Measurements from ENCODE around the gene PUSL1. TPM values are rescaled to one million over a fixed set of nuclear protein-coding genes. Genes with fewer than 3 reads are reported as not detected.

The PUSL1 gene
- polyA plus RNA-seq, 1 donor (not counting 4 experiments of a cell fraction or from before 2014, with no cell fraction given), result 11.4 TPM

DNA sequence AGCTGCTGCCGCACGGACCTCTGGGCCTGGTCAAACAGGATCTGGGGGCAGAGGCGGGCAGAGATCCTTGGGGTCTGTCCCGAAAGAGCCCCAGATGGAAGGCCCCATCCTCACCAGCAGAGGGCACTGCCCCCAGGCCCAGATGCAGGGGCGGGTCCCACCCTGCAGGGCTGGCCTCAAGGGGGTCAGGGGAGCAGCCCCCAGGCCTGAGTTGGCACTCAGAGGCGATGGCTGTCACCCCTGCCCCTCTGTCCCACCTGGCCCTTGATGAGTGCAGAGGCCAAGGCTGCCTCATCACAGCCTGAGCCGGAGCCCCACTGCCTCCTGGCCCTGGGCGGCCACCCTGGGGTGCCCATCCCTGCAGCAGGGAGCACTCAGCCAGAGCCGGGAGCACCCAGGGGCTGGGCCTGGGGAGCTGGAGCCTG, 6.4 kb upstream of the PUSL1 start:
- Histone ChIP-seq H3K4me2 (ENCODE audit: control insufficient read depth, extremely low read depth, insufficient read depth, low read depth, low read length) (no peak overlapping the region), H3K9me1 (ENCODE audit: control insufficient read depth, extremely low read depth, insufficient read depth, low read length) (no peaks in the 10 kb centered on the region), H3K9me3 (ENCODE audit: control insufficient read depth, low read depth, low read length) (no peaks in the 10 kb centered on the region), H3K79me2 (ENCODE audit: control insufficient read depth, insufficient read depth, low read length) (peaks cover 12% of the 10 kb centered on the region), H3K27me3 (ENCODE audit: control insufficient read depth, extremely low read depth, insufficient read depth, low read length) (no peaks in the 10 kb centered on the region), H2AFZ (ENCODE audit: control insufficient read depth, low read length) (no peak overlapping the region), H3K27ac (ENCODE audit: control insufficient read depth, insufficient read depth, low read length) (no peak overlapping the region), H3K4me3 (ENCODE audit: control insufficient read depth in 2 of 3, extremely low read depth in 1 of 3, insufficient read depth in 2 of 3, low read depth in 1 of 3, low read length in 3 of 3) (no peak overlapping the region), H3K36me3 (ENCODE audit: control insufficient read depth in 2 of 2, extremely low read depth in 1 of 2, insufficient read depth in 2 of 2, low read length in 2 of 2) (peaks cover 0 to 1% of the 10 kb centered on the region in 2 experiments), H4K20me1 (ENCODE audit: control insufficient read depth, extremely low read depth, insufficient read depth, low read length) (no peaks in the 10 kb centered on the region), H3K4me1 (ENCODE audit: control insufficient read depth, extremely low read depth, insufficient read depth, low read length) (peaks cover 43% of the 10 kb centered on the region), H3K9ac (ENCODE audit: control insufficient read depth, extremely low read depth, insufficient read depth, low read length) (no peak overlapping the region)
- DNase-seq (ENCODE audit: low read depth, low spot score), result no peak
- no peak for FAIRE-seq
- dilution Hi-C loops (cut with MboI; ENCODE audit: extremely low pct_ligation_motif_present, low sequenced_read_pairs), result no loop called here
- no peak for TF ChIP-seq EZH2 (IDR thresholded peaks at IDR 0.05; ENCODE audit: low read length)
- TF ChIP-seq, protein P1, sequence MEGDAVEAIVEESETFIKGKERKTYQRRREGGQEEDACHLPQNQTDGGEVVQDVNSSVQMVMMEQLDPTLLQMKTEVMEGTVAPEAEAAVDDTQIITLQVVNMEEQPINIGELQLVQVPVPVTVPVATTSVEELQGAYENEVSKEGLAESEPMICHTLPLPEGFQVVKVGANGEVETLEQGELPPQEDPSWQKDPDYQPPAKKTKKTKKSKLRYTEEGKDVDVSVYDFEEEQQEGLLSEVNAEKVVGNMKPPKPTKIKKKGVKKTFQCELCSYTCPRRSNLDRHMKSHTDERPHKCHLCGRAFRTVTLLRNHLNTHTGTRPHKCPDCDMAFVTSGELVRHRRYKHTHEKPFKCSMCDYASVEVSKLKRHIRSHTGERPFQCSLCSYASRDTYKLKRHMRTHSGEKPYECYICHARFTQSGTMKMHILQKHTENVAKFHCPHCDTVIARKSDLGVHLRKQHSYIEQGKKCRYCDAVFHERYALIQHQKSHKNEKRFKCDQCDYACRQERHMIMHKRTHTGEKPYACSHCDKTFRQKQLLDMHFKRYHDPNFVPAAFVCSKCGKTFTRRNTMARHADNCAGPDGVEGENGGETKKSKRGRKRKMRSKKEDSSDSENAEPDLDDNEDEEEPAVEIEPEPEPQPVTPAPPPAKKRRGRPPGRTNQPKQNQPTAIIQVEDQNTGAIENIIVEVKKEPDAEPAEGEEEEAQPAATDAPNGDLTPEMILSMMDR (optimal IDR thresholded peaks at IDR 0.05 in 1 of 3, IDR thresholded peaks at IDR 0.05 in 1 of 3, conservative IDR thresholded peaks at IDR 0.05 in 1 of 3; ENCODE audit: extremely low read depth in 1 of 3, insufficient read depth in 2 of 3, low read length in 3 of 3), result peak in 2 of 3 experiments; percentile 39 to 54

DNA sequence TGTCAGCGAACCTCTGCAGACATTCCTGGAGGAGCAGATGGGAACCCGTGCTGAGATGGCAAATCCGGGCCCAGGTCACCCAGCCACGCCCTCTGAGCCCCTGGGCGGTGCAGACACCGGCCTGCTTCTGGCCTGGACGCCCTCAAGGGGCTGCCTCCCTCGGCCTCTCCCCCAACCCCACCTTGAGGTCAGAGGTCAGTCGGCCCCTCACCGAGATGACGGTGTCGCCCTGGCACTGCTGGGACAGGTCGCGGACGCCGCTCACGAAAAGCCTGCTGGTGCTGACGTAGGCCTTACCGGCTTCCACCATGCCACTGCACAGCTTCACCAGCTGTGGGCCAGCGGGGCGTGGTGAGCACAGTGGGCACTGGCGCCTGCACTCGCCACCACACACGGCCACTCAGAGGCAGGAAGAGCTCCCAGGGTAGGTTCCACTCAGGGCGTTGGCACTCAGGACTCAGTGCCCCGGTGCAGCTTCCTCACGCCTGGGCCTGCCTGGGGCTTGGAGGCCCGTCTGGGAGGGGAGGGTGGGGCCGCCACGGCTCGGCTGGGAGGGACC, 5.4 kb upstream of the PUSL1 start:
- H3K4me3 ChIP-seq (ENCODE audit: control insufficient read depth in 2 of 3, extremely low read depth in 1 of 3, insufficient read depth in 2 of 3, low read depth in 1 of 3, low read length in 3 of 3), result peak overlapping the region; percentile 4 to 38 (median 37)
- H4K20me1 ChIP-seq (ENCODE audit: control insufficient read depth, extremely low read depth, insufficient read depth, low read length), result no peaks in the 10 kb centered on the region
- no peak for DNase-seq (ENCODE audit: low read depth, low spot score)

More for the DNA sequence above, 5.4 kb upstream of the PUSL1 start:
- TF ChIP-seq, protein P1 (optimal IDR thresholded peaks at IDR 0.05 in 1 of 3, IDR thresholded peaks at IDR 0.05 in 1 of 3, conservative IDR thresholded peaks at IDR 0.05 in 1 of 3; ENCODE audit: extremely low read depth in 1 of 3, insufficient read depth in 2 of 3, low read length in 3 of 3), result no peak
- no peak for TF ChIP-seq EZH2 (IDR thresholded peaks at IDR 0.05; ENCODE audit: low read length)
- dilution Hi-C loops (cut with MboI; ENCODE audit: extremely low pct_ligation_motif_present, low sequenced_read_pairs), result no loop called here
- H3K27ac ChIP-seq (ENCODE audit: control insufficient read depth, insufficient read depth, low read length), result peak overlapping the region; percentile 31
- H3K9me3 ChIP-seq (ENCODE audit: control insufficient read depth, low read depth, low read length), result no peaks in the 10 kb centered on the region
- H3K27me3 ChIP-seq (ENCODE audit: control insufficient read depth, extremely low read depth, insufficient read depth, low read length), result no peaks in the 10 kb centered on the region
- H2AFZ ChIP-seq (ENCODE audit: control insufficient read depth, low read length), result peak overlapping the region; percentile 46
- FAIRE-seq, result peak; percentile 44
- peaks cover 15% of the 10 kb centered on the region for H3K79me2 ChIP-seq (ENCODE audit: control insufficient read depth, insufficient read depth, low read length)
- H3K9me1 ChIP-seq (ENCODE audit: control insufficient read depth, extremely low read depth, insufficient read depth, low read length), result no peaks in the 10 kb centered on the region
- peak overlapping the region; percentile 71 for H3K4me2 ChIP-seq (ENCODE audit: control insufficient read depth, extremely low read depth, insufficient read depth, low read depth, low read length)
- peaks cover 46% of the 10 kb centered on the region for H3K4me1 ChIP-seq (ENCODE audit: control insufficient read depth, extremely low read depth, insufficient read depth, low read length)
- H3K9ac ChIP-seq (ENCODE audit: control insufficient read depth, extremely low read depth, insufficient read depth, low read length), result peak overlapping the region; percentile 60
- peaks cover 0 to 1% of the 10 kb centered on the region in 2 experiments for H3K36me3 ChIP-seq (ENCODE audit: control insufficient read depth in 2 of 2, extremely low read depth in 1 of 2, insufficient read depth in 2 of 2, low read length in 2 of 2)

All from keratinocyte (primary cell).